Muscle layer of duodenum (tissue), 2 donors: Measurements from ENCODE around the gene MYO1D.
A peak's percentile ranks its signal among the peaks of the same experiment; 100 is the strongest.
"Not testable (repeated sequence)": the region's sequence is repeated elsewhere in the genome, so short reads cannot be mapped to it uniquely, and the experiment has no call there.

Experiments used
- H3K27ac ChIP-seq: one replicate; pipeline ENCODE4 v1.7.0; 2013; ENCODE audit warnings: mild to moderate bottlenecking, low read length
- H3K27me3 ChIP-seq: one replicate; pipeline ENCODE4 v1.7.0; 2013; ENCODE audit warnings: low read depth, mild to moderate bottlenecking, control low read depth, low read length
- H3K36me3 ChIP-seq, 2 donors: one replicate each; pipeline ENCODE4 v1.7.0; 2013; ENCODE audit warnings: low read length in 2 of 2, control low read depth in 1 of 2, mild to moderate bottlenecking in 1 of 2; ENCODE audit not compliant: insufficient read depth in 2 of 2, control insufficient read depth in 1 of 2
- H3K4me1 ChIP-seq, 2 donors: one replicate each; pipeline ENCODE4 v1.7.0; 2013; ENCODE audit warnings: low read length in 2 of 2, mild to moderate bottlenecking in 2 of 2, control low read depth in 1 of 2, moderate library complexity in 1 of 2; ENCODE audit not compliant: insufficient read depth in 2 of 2, control insufficient read depth in 1 of 2
- H3K4me3 ChIP-seq, 2 donors: one replicate each; pipeline ENCODE4 v1.7.0; 2013; ENCODE audit warnings: low read length in 2 of 2, low read depth in 1 of 2, mild to moderate bottlenecking in 1 of 2
- H3K9me3 ChIP-seq, 2 donors: one replicate each; pipeline ENCODE4 v1.7.0; 2013; ENCODE audit warnings: low read length in 2 of 2, control low read depth in 1 of 2, mild to moderate bottlenecking in 1 of 2; ENCODE audit not compliant: control insufficient read depth in 1 of 2
- donor health status: healthy.

Gene MYO1D

GRCh38 chr17:32831223-32831622 lies 45.7 kb downstream of the MYO1D start:
- Histone ChIP-seq H3K27me3 (no peaks in the 10 kb centered on the region), H3K9me3 (no peaks in the 10 kb centered on the region), H3K27ac (no peak overlapping the region), H3K4me3 (no peak overlapping the region), H3K4me1 (peaks cover 0 to 4% of the 10 kb centered on the region in 2 donors), H3K36me3 (no peaks in the 10 kb centered on the region)

- peak overlapping the region; percentile 4 for H3K27ac ChIP-seq
- H3K36me3 ChIP-seq = no peaks in the 10 kb centered on the region
- H3K4me1 ChIP-seq = peaks cover 0 to 4% of the 10 kb centered on the region in 2 donors
- peak overlapping the region in 1 of 2 donors; percentile 1 for H3K4me3 ChIP-seq
- H3K27me3 ChIP-seq = no peaks in the 10 kb centered on the region
- no peaks in the 10 kb centered on the region for H3K9me3 ChIP-seq
Measured at GRCh38 chr17:32828822-32829221, 48.1 kb downstream of the MYO1D start.

- H3K27me3 ChIP-seq = no peaks in the 10 kb centered on the region
- no peak overlapping the region for H3K27ac ChIP-seq
Measured at GRCh38 chr17:32827227-32827626, 49.7 kb downstream of the MYO1D start.

GRCh38 chr17:32826076-32826475 lies 50.8 kb downstream of the MYO1D start:
- H3K36me3 ChIP-seq = no peaks in the 10 kb centered on the region
- H3K9me3 ChIP-seq = no peaks in the 10 kb centered on the region
- H3K4me3 ChIP-seq = no peak overlapping the region
- H3K27me3 ChIP-seq = no peaks in the 10 kb centered on the region
- H3K27ac ChIP-seq = no peak overlapping the region
- H3K4me1 ChIP-seq = peaks cover 0 to 4% of the 10 kb centered on the region in 2 donors

More at GRCh38 chr17:32827227-32827626, 49.7 kb downstream of the MYO1D start:
- no peaks in the 10 kb centered on the region for H3K9me3 ChIP-seq
- no peaks in the 10 kb centered on the region for H3K36me3 ChIP-seq
- no peak overlapping the region for H3K4me3 ChIP-seq
- peaks cover 0 to 4% of the 10 kb centered on the region in 2 donors for H3K4me1 ChIP-seq

- Histone ChIP-seq H3K9me3 (no peaks in the 10 kb centered on the region), H3K4me3 (no peak overlapping the region), H3K4me1 (peaks cover 0 to 6% of the 10 kb centered on the region in 2 donors), H3K27me3 (no peaks in the 10 kb centered on the region), H3K36me3 (no peaks in the 10 kb centered on the region), H3K27ac (no peak overlapping the region)
Measured at GRCh38 chr17:32824334-32824733, 52.6 kb downstream of the MYO1D start.

- Histone ChIP-seq H3K9me3 (no peaks in the 10 kb centered on the region), H3K4me3 (no peak overlapping the region), H3K27ac (no peak overlapping the region), H3K27me3 (no peaks in the 10 kb centered on the region), H3K4me1 (peaks cover 0 to 3% of the 10 kb centered on the region in 2 donors), H3K36me3 (no peaks in the 10 kb centered on the region)
Measured at GRCh38 chr17:32822996-32823395, 53.9 kb downstream of the MYO1D start.

GRCh38 chr17:32821987-32822934 lies 54.7 kb downstream of the MYO1D start:
- H3K36me3 ChIP-seq, H3K27ac ChIP-seq, H3K27me3 ChIP-seq, H3K9me3 ChIP-seq, H3K4me1 ChIP-seq, H3K4me3 ChIP-seq: not testable (repeated sequence)

- Histone ChIP-seq H3K4me3 (no peak overlapping the region), H3K9me3 (no peaks in the 10 kb centered on the region), H3K27me3 (no peaks in the 10 kb centered on the region), H3K4me1 (peaks cover 0 to 3% of the 10 kb centered on the region in 2 donors), H3K36me3 (no peaks in the 10 kb centered on the region), H3K27ac (no peak overlapping the region)
Measured at GRCh38 chr17:32820440-32820839, 56.5 kb downstream of the MYO1D start.

- no peaks in the 10 kb centered on the region for H3K36me3 ChIP-seq
- H3K27ac ChIP-seq = no peak overlapping the region
- no peak overlapping the region for H3K4me3 ChIP-seq
- H3K4me1 ChIP-seq = peaks cover 0 to 3% of the 10 kb centered on the region in 2 donors
- H3K27me3 ChIP-seq = no peaks in the 10 kb centered on the region
- no peaks in the 10 kb centered on the region for H3K9me3 ChIP-seq
Measured at GRCh38 chr17:32819787-32820186, 57.1 kb downstream of the MYO1D start.

- Histone ChIP-seq H3K4me3 (no peak overlapping the region), H3K9me3 (no peaks in the 10 kb centered on the region), H3K27ac (peak overlapping the region; percentile 48), H3K36me3 (no peaks in the 10 kb centered on the region), H3K4me1 (peaks cover 0 to 3% of the 10 kb centered on the region in 2 donors), H3K27me3 (no peaks in the 10 kb centered on the region)
Measured at GRCh38 chr17:32819035-32819434, 57.9 kb downstream of the MYO1D start.

- H3K36me3 ChIP-seq = no peaks in the 10 kb centered on the region
- H3K9me3 ChIP-seq = no peaks in the 10 kb centered on the region
- peaks cover 0 to 3% of the 10 kb centered on the region in 2 donors for H3K4me1 ChIP-seq
- no peaks in the 10 kb centered on the region for H3K27me3 ChIP-seq
- no peak overlapping the region for H3K4me3 ChIP-seq
- no peak overlapping the region for H3K27ac ChIP-seq
Measured at GRCh38 chr17:32815460-32815859, 61.5 kb downstream of the MYO1D start.
